Breast epithelium (tissue), 4 donors: ENCODE data around the gene ZMYND8. TPM values are rescaled to one million over a fixed set of nuclear protein-coding genes. Genes with fewer than 3 reads are reported as not detected.

ENCODE experiments used
- DNase-seq, 2 donors: peaks; one replicate each; pipeline ENCODE4 v3.0.0-alpha.2; 2019; ENCODE audit warnings: low spot score in 2 of 2
- H3K27ac ChIP-seq, 2 donors: fragments of 200-600 bp; sonication (generic) in 1 of 2; one replicate each; pipeline ENCODE4 v1.5.1; 2016 to 2019; ENCODE audit warnings: mild to moderate bottlenecking in 1 of 2
- H3K27me3 ChIP-seq, 2 donors: fragments of 200-600 bp; sonication (generic) in 1 of 2; one replicate each; pipeline versions ENCODE4 v1.5.1 to v1.6.0; 2017 to 2019; ENCODE audit warnings: control low read depth in 1 of 2, mild to moderate bottlenecking in 1 of 2
- H3K36me3 ChIP-seq: fragments of 200-600 bp; one replicate; pipeline ENCODE4 v1.5.1; 2019
- H3K4me1 ChIP-seq, 2 donors: fragments of 200-600 bp; sonication (generic); one replicate each; pipeline ENCODE4 v1.5.1; 2016 to 2019; ENCODE audit warnings: control low read depth in 1 of 2
- H3K4me3 ChIP-seq, 3 donors: fragments of 200-600 bp; sonication (generic); 1 replicate in 2 of 3; 2 replicates in 1 of 3; pipeline ENCODE4 v1.5.1; 2016 to 2019; ENCODE audit warnings: mild to moderate bottlenecking in 3 of 3, moderate library complexity in 2 of 3
- H3K9me3 ChIP-seq, 2 donors: fragments of 200-600 bp; sonication (generic) in 1 of 2; one replicate each; pipeline ENCODE4 v1.5.1; 2016 to 2019; ENCODE audit warnings: control low read depth in 1 of 2
- POLR2A ChIP-seq: fragments of 450-650 bp; IDR thresholded peaks from one replicate; pipeline ENCODE4 v1.6.1; 2016; ENCODE audit warnings: antibody characterized with exemption, mild to moderate bottlenecking, moderate library complexity
- POLR2AphosphoS5 ChIP-seq, 3 donors: sonication (generic); formaldehyde crosslinking; IDR thresholded peaks; one replicate each; pipeline ENCODE4 v1.6.1; 2017; ENCODE audit warnings: antibody characterized with exemption in 3 of 3
- intact Hi-C: fragments of 100-400 bp; cut with DNase I; formaldehyde crosslinking; loops from one replicate; pipeline ENCODE4 v1.15.1; 2023; ENCODE audit warnings: low total_unique reads
- total RNA-seq, 3 donors: library from RNA; depleted of rRNA; stranded (reverse); fragments of >200 nt; gene quantifications; one replicate each; pipeline ENCODE4 v1.1.0, GENCODE V29; 2016
- TF ChIP-seq, protein P1 (sequence below), 3 donors: fragments of 450-650 bp; IDR thresholded peaks; one replicate each; pipeline ENCODE4 v1.5.1; 2016 to 2017; ENCODE audit warnings: antibody characterized with exemption in 3 of 3, mild to moderate bottlenecking in 3 of 3, moderate library complexity in 3 of 3

ZMYND8 gene
- total RNA-seq, 3 donors from 2014 or later, result 40.6 to 47.7 (median 41.4) TPM

DNA sequence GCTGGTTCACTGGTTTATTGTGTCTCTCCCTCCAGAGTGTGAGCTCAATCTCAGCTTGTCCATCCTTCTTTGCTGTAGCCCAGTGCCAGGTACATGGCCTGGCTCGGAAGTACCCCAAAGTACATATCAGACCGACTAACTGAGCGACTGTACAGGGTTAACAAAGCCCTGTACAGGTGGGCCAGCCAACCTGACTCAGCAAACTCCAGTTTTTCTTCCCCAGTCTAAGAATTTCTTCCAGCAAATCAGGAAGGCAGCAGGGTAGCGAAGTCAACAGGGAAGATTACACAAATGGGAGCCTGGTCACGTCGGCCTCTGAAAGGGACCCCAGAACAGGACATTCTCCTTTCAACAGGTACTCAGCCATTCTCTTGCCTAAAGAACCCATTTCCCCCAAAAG is 31.3 kb downstream of the ZMYND8 start:
- peaks cover 7 to 11% of the 10 kb centered on the region in 2 donors for H3K4me1 ChIP-seq

DNA sequence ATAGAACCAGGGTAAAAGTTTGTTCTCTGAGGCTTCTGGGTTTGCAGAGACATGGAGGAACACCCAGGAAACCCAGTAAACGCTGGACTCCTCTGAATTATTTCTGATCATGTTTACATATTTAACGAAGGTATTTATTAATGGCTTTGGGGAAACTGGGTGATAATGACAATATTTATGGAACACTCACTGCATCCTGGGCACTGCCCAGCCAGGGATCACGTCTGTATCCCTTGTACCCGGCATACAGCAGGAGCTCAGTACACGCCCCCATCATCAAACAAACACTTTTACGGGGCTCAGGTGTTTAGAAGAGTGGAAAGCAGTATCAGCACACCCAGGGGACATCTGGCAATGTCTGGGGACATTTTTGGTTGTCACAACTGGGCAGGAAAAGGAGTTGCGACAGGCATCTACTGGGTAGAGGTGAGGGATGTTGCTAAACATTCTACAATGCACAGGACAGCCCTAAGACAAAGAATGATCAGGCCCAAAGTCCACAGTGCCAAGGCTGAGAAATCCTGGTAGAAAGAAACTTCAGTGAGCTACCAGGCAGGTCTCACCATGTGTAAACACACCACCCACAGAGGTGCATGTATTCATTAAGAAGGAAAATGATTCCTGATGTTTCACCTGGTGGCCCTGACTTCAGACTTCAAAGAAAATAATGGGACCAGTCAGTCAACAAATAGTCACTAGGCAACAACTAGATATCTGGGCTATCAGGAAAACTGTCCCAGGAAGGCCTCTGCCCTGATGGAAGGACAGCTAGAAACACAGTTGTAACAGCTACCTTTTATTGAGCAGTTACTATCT is 35.3 kb downstream of the ZMYND8 start:
- H3K4me1 ChIP-seq, result peaks cover 25 to 44% of the 10 kb centered on the region in 2 donors
- DNase-seq, result peak in 1 of 2 donors; percentile 50
- peak overlapping the region; percentile 99 to 100 for H3K27ac ChIP-seq
- no peak overlapping the region for H3K4me3 ChIP-seq
- H3K27me3 ChIP-seq, result no peaks in the 10 kb centered on the region
- H3K9me3 ChIP-seq, result no peaks in the 10 kb centered on the region
- H3K36me3 ChIP-seq, result no peaks in the 10 kb centered on the region
- intact Hi-C loops, result no loop called here
- TF ChIP-seq POLR2A, result no peak
- TF ChIP-seq POLR2AphosphoS5 (IDR thresholded peaks at IDR 0.05), result no peak
- TF ChIP-seq, protein P1, sequence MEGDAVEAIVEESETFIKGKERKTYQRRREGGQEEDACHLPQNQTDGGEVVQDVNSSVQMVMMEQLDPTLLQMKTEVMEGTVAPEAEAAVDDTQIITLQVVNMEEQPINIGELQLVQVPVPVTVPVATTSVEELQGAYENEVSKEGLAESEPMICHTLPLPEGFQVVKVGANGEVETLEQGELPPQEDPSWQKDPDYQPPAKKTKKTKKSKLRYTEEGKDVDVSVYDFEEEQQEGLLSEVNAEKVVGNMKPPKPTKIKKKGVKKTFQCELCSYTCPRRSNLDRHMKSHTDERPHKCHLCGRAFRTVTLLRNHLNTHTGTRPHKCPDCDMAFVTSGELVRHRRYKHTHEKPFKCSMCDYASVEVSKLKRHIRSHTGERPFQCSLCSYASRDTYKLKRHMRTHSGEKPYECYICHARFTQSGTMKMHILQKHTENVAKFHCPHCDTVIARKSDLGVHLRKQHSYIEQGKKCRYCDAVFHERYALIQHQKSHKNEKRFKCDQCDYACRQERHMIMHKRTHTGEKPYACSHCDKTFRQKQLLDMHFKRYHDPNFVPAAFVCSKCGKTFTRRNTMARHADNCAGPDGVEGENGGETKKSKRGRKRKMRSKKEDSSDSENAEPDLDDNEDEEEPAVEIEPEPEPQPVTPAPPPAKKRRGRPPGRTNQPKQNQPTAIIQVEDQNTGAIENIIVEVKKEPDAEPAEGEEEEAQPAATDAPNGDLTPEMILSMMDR (IDR thresholded peaks at IDR 0.05), result no peak

More for the DNA sequence above, 31.3 kb downstream of the ZMYND8 start:
- Histone ChIP-seq H3K27ac (no peak overlapping the region), H3K4me3 (no peak overlapping the region), H3K36me3 (no peaks in the 10 kb centered on the region), H3K9me3 (no peaks in the 10 kb centered on the region), H3K27me3 (no peaks in the 10 kb centered on the region)
- TF ChIP-seq POLR2AphosphoS5 (IDR thresholded peaks at IDR 0.05), result no peak
- TF ChIP-seq POLR2A, result no peak
- TF ChIP-seq, protein P1 (IDR thresholded peaks at IDR 0.05), result no peak
- DNase-seq, result no peak
- intact Hi-C loops, result no loop called here

DNA sequence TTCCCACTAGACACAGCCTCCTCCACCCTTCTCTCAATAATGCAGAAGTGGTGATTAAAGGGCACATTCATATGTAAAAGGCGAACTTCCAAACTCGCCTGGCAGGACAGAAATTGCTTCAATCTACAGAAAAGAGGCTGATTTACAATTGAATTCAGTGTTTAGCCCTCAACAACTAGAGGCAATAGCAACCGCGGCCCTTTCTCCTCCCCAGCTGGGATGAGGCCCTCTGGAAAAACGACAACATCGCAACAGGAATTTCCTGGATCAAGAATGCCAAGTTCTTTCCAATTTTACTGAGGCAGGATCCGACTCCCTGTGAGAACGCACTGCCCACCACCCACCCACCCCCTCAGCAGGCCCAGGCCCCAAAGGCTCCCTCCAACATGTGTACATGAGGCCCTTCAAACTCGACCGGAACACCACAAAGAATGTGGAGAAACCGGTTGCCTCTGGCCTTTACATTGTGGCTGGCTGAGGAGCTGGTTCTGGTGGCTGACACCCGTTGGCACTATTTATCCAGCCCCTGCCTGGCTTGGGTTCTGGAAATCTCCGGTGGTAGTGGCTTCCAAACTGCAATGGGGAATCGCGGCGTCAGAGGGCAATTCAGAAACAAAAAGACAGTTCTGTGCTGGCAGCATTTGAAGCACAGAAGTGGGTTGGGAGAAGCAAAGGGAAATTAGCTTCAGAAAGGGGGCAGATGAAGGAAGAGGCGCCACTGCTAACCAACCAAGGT is 36.8 kb downstream of the ZMYND8 start:
- peak; percentile 54 to 88 (median 67) for TF ChIP-seq POLR2AphosphoS5 (IDR thresholded peaks at IDR 0.05)
- no peak for TF ChIP-seq POLR2A
- Histone ChIP-seq H3K27me3 (no peaks in the 10 kb centered on the region), H3K27ac (peak overlapping the region; percentile 99 to 100), H3K36me3 (no peaks in the 10 kb centered on the region), H3K4me1 (peaks cover 29 to 54% of the 10 kb centered on the region in 2 donors), H3K4me3 (peak overlapping the region; percentile 19 to 57 (median 33)), H3K9me3 (no peaks in the 10 kb centered on the region)
- peak; percentile 90 to 96 for DNase-seq
- intact Hi-C loops, result loop anchor here (5.0 kb wide), 1 partner anchor 38 kb away; the partner anchor contains the start of gene ZMYND8

DNA sequence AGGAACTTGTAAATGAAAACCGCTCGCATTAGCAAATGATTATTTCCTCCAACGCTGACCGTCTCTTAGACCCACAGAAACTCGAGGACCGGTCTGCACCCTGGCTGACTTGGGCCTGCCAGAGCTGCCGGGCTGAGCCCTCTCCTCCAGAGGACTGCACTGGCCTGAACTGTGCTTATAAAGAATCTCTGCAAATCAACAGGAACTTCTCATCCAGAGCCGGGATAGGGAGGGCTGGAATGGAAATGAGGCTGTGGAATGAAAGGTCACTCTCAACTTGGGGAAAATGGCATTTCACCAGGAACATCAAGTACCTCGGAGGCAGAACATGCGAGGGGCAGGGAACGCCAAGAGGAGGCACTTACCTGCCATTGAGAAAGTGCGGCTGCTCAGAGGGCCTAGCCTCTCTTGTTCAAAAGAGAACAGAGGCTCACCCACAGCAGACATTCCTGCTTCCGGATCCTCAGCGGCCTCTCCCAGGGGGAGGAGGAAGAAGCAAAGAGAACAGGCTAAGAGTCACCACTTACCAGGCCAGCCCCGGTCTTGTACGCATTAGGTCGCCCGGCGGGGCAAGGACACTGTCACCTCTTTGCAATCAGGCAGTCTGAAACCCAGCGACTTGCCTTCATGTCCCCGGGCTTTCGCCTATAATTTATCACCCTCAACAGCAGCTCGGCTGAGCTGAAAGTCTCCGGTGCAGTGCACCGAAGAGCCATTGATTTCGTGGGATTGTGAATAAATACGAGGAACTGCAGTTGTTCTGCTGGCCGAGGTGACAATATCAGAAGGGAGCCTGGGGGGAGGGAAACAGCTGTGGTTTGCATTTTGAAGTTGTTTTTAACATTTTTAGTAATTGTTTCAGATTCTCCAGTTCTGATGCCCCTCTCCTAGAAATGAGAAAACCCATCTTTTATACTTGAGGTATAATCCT is 37.6 kb downstream of the ZMYND8 start:
- peaks cover 29 to 54% of the 10 kb centered on the region in 2 donors for H3K4me1 ChIP-seq
- no peaks in the 10 kb centered on the region for H3K36me3 ChIP-seq
- peak overlapping the region; percentile 99 to 100 for H3K27ac ChIP-seq
- H3K4me3 ChIP-seq, result peak overlapping the region; percentile 19 to 57 (median 33)
- no peaks in the 10 kb centered on the region for H3K9me3 ChIP-seq
- peak; percentile 75 to 88 for DNase-seq
- intact Hi-C loops, result loop anchor here (5.0 kb wide), 1 partner anchor 38 kb away; the partner anchor contains the start of gene ZMYND8
- H3K27me3 ChIP-seq, result no peaks in the 10 kb centered on the region
- TF ChIP-seq, protein P1 (IDR thresholded peaks at IDR 0.05), result peak in 1 of 3 donors; percentile 8
- TF ChIP-seq POLR2AphosphoS5 (IDR thresholded peaks at IDR 0.05), result peak; percentile 75 to 81 (median 80)
- peak; percentile 53 for TF ChIP-seq POLR2A
